ENCODE data around the gene SLC38A10. TPM values are rescaled to one million over a fixed set of nuclear protein-coding genes. Genes with fewer than 3 reads are reported as not detected.

SLC38A10 gene
- total and polyA plus RNA-seq, 2 of the 13 experiments (the other 11 are each of a cell fraction or from before 2014, with no cell fraction given) = 23.4 to 55.8 TPM

DNA sequence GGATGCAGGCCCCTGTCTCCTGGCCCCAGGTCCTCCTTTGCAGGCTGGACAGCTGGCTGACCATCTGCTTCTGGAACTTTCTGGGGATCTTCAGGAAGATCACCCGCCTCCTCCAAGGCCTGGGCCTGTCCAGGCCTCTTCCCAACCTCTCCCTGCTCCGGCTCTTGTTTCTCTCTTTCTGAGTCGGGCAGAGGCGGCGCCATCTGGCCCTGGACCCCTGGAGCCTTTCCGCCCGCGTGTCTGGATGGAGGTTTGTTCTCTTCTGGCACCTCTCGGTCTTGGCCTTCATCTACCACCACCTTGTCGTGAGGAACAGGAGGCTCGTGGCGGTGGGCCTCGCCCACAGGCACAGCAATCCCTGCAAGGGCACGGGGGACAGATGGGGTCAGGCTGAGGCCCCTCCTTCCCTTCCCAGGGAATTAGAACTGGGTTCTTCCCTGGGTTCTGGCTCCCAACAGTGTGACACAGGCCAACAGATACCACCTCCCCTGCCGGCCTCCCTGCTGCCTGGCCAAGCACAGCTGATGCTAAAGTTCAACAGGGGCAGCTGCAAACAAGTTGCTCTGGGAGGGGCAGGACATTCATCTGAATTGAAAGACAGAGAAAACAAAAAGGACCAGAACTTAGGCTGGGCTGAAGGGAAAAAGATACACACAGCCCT lies 42.7 kb downstream of the SLC38A10 start:
- H3K4me2 ChIP-seq (ENCODE audit: low read depth, low read length) = peak overlapping the region; percentile 41
- BruUV-seq (replicated peaks) = TSS peak; percentile 33
- TF ChIP-seq KDM6A (CRISPR knock-in tag; IDR thresholded peaks at IDR 0.05; ENCODE audit: low read depth) (0 out of 2 replicates have a peak, but pooled peaks have one; percentile 33), NFE2L2 (IDR thresholded peaks at IDR 0.05; ENCODE audit: low read length) (no peak), ASH2L (IDR thresholded peaks at IDR 0.05; ENCODE audit: insufficient read length, low read depth, low read length) (no peak), TFAP4 (IDR thresholded peaks at IDR 0.05; ENCODE audit: borderline replicate concordance, low read depth) (peak; percentile 95), ZNF883 (CRISPR knock-in tag; IDR thresholded peaks at IDR 0.05; ENCODE audit: not compliant biosample characterization) (peak; percentile 2), CREM (IDR thresholded peaks at IDR 0.05) (no peak), CREM (CRISPR knock-in tag; IDR thresholded peaks at IDR 0.05) (no peak), SP5 (CRISPR knock-in tag; IDR thresholded peaks at IDR 0.05; ENCODE audit: borderline replicate concordance, low read depth) (peak; percentile 39; the same call in 1 of the 2 replicates), ZNF143 (CRISPR knock-in tag; IDR thresholded peaks at IDR 0.05) (no peak), ZFX (CRISPR knock-in tag; IDR thresholded peaks at IDR 0.05; ENCODE audit: low read depth) (0 out of 2 replicates have a peak, but pooled peaks have one; percentile 25), SAP130 (CRISPR knock-in tag; IDR thresholded peaks at IDR 0.05; ENCODE audit: low read depth) (peak; percentile 54; the same call in 1 of the 2 replicates), ZNF34 (CRISPR knock-in tag; IDR thresholded peaks at IDR 0.05; ENCODE audit: borderline replicate concordance) (no peak), ZNF292 (CRISPR knock-in tag; IDR thresholded peaks at IDR 0.05; ENCODE audit: borderline replicate concordance, low read depth) (0 out of 2 replicates have a peak, but pooled peaks have one; percentile 38), KDM5B (CRISPR knock-in tag; IDR thresholded peaks at IDR 0.05; ENCODE audit: borderline replicate concordance) (0 out of 2 replicates have a peak, but pooled peaks have one; percentile 19), KLF15 (CRISPR knock-in tag; IDR thresholded peaks at IDR 0.05; ENCODE audit: borderline replicate concordance) (no peak), BORCS8-MEF2B (CRISPR knock-in tag; IDR thresholded peaks at IDR 0.05) (peak; percentile 29; the same call in 1 of the 2 replicates), CEBPZ (IDR thresholded peaks at IDR 0.05; ENCODE audit: low read length) (no peak), LCORL (IDR thresholded peaks at IDR 0.05) (no peak), LCORL (CRISPR knock-in tag; IDR thresholded peaks at IDR 0.05) (peak; percentile 74; the same call in 1 of the 2 replicates)
- TF ChIP-seq, protein P1, sequence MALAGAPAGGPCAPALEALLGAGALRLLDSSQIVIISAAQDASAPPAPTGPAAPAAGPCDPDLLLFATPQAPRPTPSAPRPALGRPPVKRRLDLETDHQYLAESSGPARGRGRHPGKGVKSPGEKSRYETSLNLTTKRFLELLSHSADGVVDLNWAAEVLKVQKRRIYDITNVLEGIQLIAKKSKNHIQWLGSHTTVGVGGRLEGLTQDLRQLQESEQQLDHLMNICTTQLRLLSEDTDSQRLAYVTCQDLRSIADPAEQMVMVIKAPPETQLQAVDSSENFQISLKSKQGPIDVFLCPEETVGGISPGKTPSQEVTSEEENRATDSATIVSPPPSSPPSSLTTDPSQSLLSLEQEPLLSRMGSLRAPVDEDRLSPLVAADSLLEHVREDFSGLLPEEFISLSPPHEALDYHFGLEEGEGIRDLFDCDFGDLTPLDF (CRISPR knock-in tag; IDR thresholded peaks at IDR 0.05) = no peak

More for the DNA sequence above, 42.7 kb downstream of the SLC38A10 start:
- no peak overlapping the region for H2AFZ ChIP-seq (ENCODE audit: low read length)
- peak overlapping the region in 1 of 3 experiments; percentile 9; a peak in 1 of 6 replicates for H3K4me3 ChIP-seq (replicated peaks in 1 of 3; ENCODE audit: insufficient read depth in 1 of 3, low read depth in 2 of 3, low read length in 3 of 3)
- H3K9me3 ChIP-seq (ENCODE audit: low read length) = no peaks in the 10 kb centered on the region
- H3K9ac ChIP-seq (ENCODE audit: insufficient read depth, low read depth, low read length) = peak overlapping the region; percentile 14; the same call in 1 of the 2 replicates
- in situ Hi-C loops (cut with HindIII; ENCODE audit: extremely low pct_ligation_motif_present, low pct_unique_long_range_greater_than_20kb) (no loop called here), intact Hi-C loops (cut with micrococcal nuclease; ENCODE audit: unreplicated experiment) (loop anchor here (2.0 kb wide), 1 partner anchor 270 kb away; no protein-coding TSS in a partner anchor)
- no peaks in the 10 kb centered on the region for H3K79me2 ChIP-seq (ENCODE audit: insufficient read depth, low read length)
- H3K27ac ChIP-seq (ENCODE audit: extremely low read length, insufficient read depth, low read length) = peak overlapping the region; percentile 46
- H3K36me3 ChIP-seq (replicated peaks in 1 of 2; ENCODE audit: control insufficient read depth in 1 of 2, insufficient read depth in 2 of 2, low read length in 2 of 2) = peaks cover 16 to 22% of the 10 kb centered on the region in 2 experiments
- POLR2A ChIA-PET = interaction anchor here (1.0 kb wide), 1 partner anchor 261 kb away, joined by 3 read pairs; no protein-coding TSS in a partner anchor
- peak; percentile 90 for FAIRE-seq
- H4K20me1 ChIP-seq (ENCODE audit: insufficient read depth, low read length) = peaks cover 4% of the 10 kb centered on the region; the same call in 1 of the 2 replicates
- H3K27me3 ChIP-seq (ENCODE audit: control insufficient read depth in 1 of 2, insufficient read depth in 2 of 2, low read length in 2 of 2) = no peaks in the 10 kb centered on the region
- peak; percentile 68 for DNase-seq (ENCODE audit: low spot score)
- peak; percentile 75 for ATAC-seq
- peaks cover 26% of the 10 kb centered on the region for H3K4me1 ChIP-seq (ENCODE audit: insufficient read depth, low read length)
- CTCF ChIA-PET (ENCODE audit: low intra/inter-chr PET ratio, low total read pairs) = interaction anchor here (1.6 to 2.1 kb wide), 3 partner anchors 232 to 349 kb away, joined by 8 to 17 read pairs (median 12); no protein-coding TSS in a partner anchor
- WGBS (ENCODE audit: low lambda C conversion rate) = 80% methylated on average over 15 of the region's 15 CpGs

Measured in HepG2 (cell line).